ENCODE results near the gene RAMP1. TPM values are rescaled to one million over a fixed set of nuclear protein-coding genes. Genes with fewer than 3 reads are reported as not detected.

RAMP1 gene
- total and polyA plus RNA-seq, 2 donors (not counting 1 experiment from before 2014, with no cell fraction given), result 15.7 TPM; not detected in 1

GRCh38 chr2:237961637-237962036 is 102.2 kb downstream of the RAMP1 start:
- CTCF ChIA-PET, result no interaction called here
- H3K4me2 ChIP-seq (replicated peaks; ENCODE audit: low read depth, low read length, poor library complexity, severe bottlenecking), result no peak overlapping the region
- peaks cover 5% of the 10 kb centered on the region in 2 donors for H3K4me1 ChIP-seq (ENCODE audit: control insufficient read depth in 2 of 2, insufficient read depth in 2 of 2, low read length in 2 of 2)
- POLR2A ChIA-PET, result no interaction called here
- H3K27ac ChIP-seq (ENCODE audit: low read length in 2 of 2), result no peak overlapping the region
- Mint-ChIP-seq H3K27me3 (peaks cover 19% of the 10 kb centered on the region), H3K4me1 (peaks cover 8% of the 10 kb centered on the region), H3K4me3 (no peak overlapping the region), H3K9me3 (ENCODE audit: insufficient read depth) (peaks cover 4% of the 10 kb centered on the region), H3K27ac (no peak overlapping the region)
- H4K20me1 ChIP-seq (ENCODE audit: control insufficient read depth, insufficient read depth, low read length, poor library complexity, severe bottlenecking), result no peaks in the 10 kb centered on the region
- H3K4me3 ChIP-seq (ENCODE audit: control extremely low read depth in 1 of 5, extremely low read depth in 1 of 5, insufficient read depth in 1 of 5, low read depth in 2 of 5, low read length in 4 of 5), result no peak overlapping the region
- H3K9ac ChIP-seq (ENCODE audit: low read length), result no peak overlapping the region
- TF ChIP-seq EZH2 (IDR thresholded peaks at IDR 0.05; ENCODE audit: borderline replicate concordance, insufficient read depth, low read depth, low read length, poor library complexity, severe bottlenecking) (no peak), CTCF (IDR thresholded peaks at IDR 0.05) (no peak)
- peaks cover 0 to 2% (median 0%) of the 10 kb centered on the region in 4 experiments for H3K27me3 ChIP-seq (replicated peaks in 1 of 4; ENCODE audit: control extremely low read depth in 1 of 4, control insufficient read depth in 3 of 4, insufficient read depth in 4 of 4, low read length in 3 of 4)
- no peaks in the 10 kb centered on the region for H3K36me3 ChIP-seq (replicated peaks in 1 of 2; ENCODE audit: control extremely low read depth in 1 of 2, control insufficient read depth in 1 of 2, extremely low read depth in 1 of 2, insufficient read depth in 2 of 2, low read length in 1 of 2)
- WGBS (ENCODE audit: insufficient coverage), result 88% methylated on average over 3 of the region's 5 CpGs
- intact Hi-C loops (cut with micrococcal nuclease), result loop anchor here (10.0 kb wide), 2 partner anchors 287 to 877 kb away; partner anchors contain the start of gene COPS8
- H3K9me3 ChIP-seq (ENCODE audit: control extremely low read depth in 1 of 3, control insufficient read depth in 2 of 3, insufficient read depth in 1 of 3, low read length in 2 of 3), result peaks cover 0 to 19% (median 17%) of the 10 kb centered on the region in 3 donors
- no peaks in the 10 kb centered on the region for H3K79me2 ChIP-seq (ENCODE audit: control insufficient read depth, insufficient read depth, low read length)
- ATAC-seq (ENCODE audit: low read depth), result no peak
- no peak overlapping the region for H2AFZ ChIP-seq (ENCODE audit: insufficient read depth, low read depth, low read length, poor library complexity, severe bottlenecking)
- no peak for DNase-seq

Small RNAs within 50 kb of the gene (small RNA-seq; reads per million reads assigned to genes)
- gene RF00157 (ENCODE audit: insufficient read length, low read depth, low replicate concordance), result not detected

Other genes starting within 250 kb of the RAMP1 start
- 139 and 141 TPM in 2 replicates for gene LRRFIP1, start 232.0 kb upstream of the RAMP1 start, total RNA-seq
- 42.0 and 75.5 TPM in 2 replicates for gene LRRFIP1, start 232.0 kb upstream of the RAMP1 start, polyA plus RNA-seq
- gene RBM44, start 60.8 kb upstream of the RAMP1 start, total RNA-seq, result 1.2 and 1.3 TPM in 2 replicates
- gene RBM44, start 60.8 kb upstream of the RAMP1 start, polyA plus RNA-seq, result 0.39 and 0.76 TPM in 2 replicates
- 56.6 and 57.6 TPM in 2 replicates for gene UBE2F, start 107.4 kb downstream of the RAMP1 start, total RNA-seq
- 22.5 and 28.2 TPM in 2 replicates for gene UBE2F, start 107.4 kb downstream of the RAMP1 start, polyA plus RNA-seq
- gene SCLY, start 201.4 kb downstream of the RAMP1 start, total RNA-seq, result 36.6 and 42.4 TPM in 2 replicates
- gene SCLY, start 201.4 kb downstream of the RAMP1 start, polyA plus RNA-seq, result 16.4 and 17.2 TPM in 2 replicates
- gene ESPNL, start 240.7 kb downstream of the RAMP1 start, total RNA-seq, result 1.6 and 2.2 TPM in 2 replicates
- 1.7 and 2.5 TPM in 2 replicates for gene ESPNL, start 240.7 kb downstream of the RAMP1 start, polyA plus RNA-seq

Data from B cell (primary cell).